Measurements from ENCODE around the gene ARHGEF35.
"Not testable (repeated sequence)": the region's sequence is repeated elsewhere in the genome, so short reads cannot be mapped to it uniquely, and the experiment has no call there.

GRCh38 chr7:144203086-144203485 is 7.5 kb upstream of the ARHGEF35 start:
- TF ChIP-seq, protein P1, sequence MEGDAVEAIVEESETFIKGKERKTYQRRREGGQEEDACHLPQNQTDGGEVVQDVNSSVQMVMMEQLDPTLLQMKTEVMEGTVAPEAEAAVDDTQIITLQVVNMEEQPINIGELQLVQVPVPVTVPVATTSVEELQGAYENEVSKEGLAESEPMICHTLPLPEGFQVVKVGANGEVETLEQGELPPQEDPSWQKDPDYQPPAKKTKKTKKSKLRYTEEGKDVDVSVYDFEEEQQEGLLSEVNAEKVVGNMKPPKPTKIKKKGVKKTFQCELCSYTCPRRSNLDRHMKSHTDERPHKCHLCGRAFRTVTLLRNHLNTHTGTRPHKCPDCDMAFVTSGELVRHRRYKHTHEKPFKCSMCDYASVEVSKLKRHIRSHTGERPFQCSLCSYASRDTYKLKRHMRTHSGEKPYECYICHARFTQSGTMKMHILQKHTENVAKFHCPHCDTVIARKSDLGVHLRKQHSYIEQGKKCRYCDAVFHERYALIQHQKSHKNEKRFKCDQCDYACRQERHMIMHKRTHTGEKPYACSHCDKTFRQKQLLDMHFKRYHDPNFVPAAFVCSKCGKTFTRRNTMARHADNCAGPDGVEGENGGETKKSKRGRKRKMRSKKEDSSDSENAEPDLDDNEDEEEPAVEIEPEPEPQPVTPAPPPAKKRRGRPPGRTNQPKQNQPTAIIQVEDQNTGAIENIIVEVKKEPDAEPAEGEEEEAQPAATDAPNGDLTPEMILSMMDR (IDR thresholded peaks at IDR 0.05; ENCODE audit: poor library complexity, severe bottlenecking): not testable (repeated sequence)
- TF ChIP-seq POLR2AphosphoS5 (IDR thresholded peaks at IDR 0.05); TAF1 (IDR thresholded peaks at IDR 0.05; ENCODE audit: low read depth): not testable (repeated sequence)

Data from neural cell (in vitro differentiated cells).